Measurements from ENCODE around the gene MACROD2.

DNA sequence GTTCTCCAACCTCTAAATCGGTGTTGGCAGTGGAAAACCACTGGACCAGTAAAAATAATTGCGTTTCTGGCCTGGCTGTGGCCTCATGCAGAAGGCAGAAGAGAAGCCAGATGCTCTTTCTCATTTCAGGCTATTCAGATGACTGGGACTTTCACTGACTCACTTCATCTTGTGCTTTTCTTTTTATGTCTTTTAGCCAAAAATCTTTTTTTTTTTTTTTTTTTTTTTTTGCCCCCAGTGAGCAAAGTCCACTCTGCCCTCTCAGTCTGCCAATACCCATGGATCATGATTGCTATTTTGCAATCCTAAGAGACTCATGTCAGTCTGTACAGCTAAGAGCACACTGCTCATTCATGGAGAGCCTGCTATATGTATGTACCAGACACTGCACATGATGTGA is 1615.5 kb downstream of the MACROD2 start:
- no peak for TF ChIP-seq CTCF (conservative IDR thresholded peaks at IDR 0.05 in 1 of 2, IDR thresholded peaks at IDR 0.05 in 1 of 2; ENCODE audit: extremely low read depth in 1 of 2, insufficient read depth in 1 of 2, low read depth in 1 of 2, low read length in 2 of 2)
- TF ChIP-seq EZH2 (IDR thresholded peaks at IDR 0.05; ENCODE audit: borderline replicate concordance, low read length), result no peak

All from mammary epithelial cell (primary cell).